WERI-Rb-1 (cell line): Measurements from ENCODE around the gene EYS.

Experiments used
- DNase-seq: peaks from one replicate; pipeline ENCODE4 v3.0.0-alpha.2; 2020
- H3K27ac ChIP-seq: fragments of 250-450 bp; sonication (Bioruptor Pico); 2 replicates; pipeline ENCODE4 v1.5.1; 2020; ENCODE audit warnings: mild to moderate bottlenecking, moderate library complexity
- H3K27me3 ChIP-seq: fragments of 250-450 bp; sonication (Bioruptor Pico); 2 replicates; pipeline ENCODE4 v1.5.1; 2021; ENCODE audit warnings: mild to moderate bottlenecking, low read depth, moderate library complexity; ENCODE audit not compliant: insufficient read depth, severe bottlenecking
- H3K36me3 ChIP-seq: fragments of 250-450 bp; sonication (Bioruptor Pico); 2 replicates; pipeline ENCODE4 v1.5.1; 2020; ENCODE audit warnings: mild to moderate bottlenecking, moderate library complexity
- H3K4me3 ChIP-seq: 2 replicates; pipeline ENCODE4 v1.5.1; 2011; ENCODE audit warnings: low read depth, mild to moderate bottlenecking, control low read depth, low read length
- H3K9me3 ChIP-seq: fragments of 250-450 bp; sonication (Bioruptor Pico); 2 replicates; pipeline ENCODE4 v1.5.1; 2021; ENCODE audit warnings: mild to moderate bottlenecking, moderate library complexity; ENCODE audit not compliant: severe bottlenecking
- CTCF ChIP-seq: IDR thresholded peaks from 2 replicates; pipeline ENCODE4 v1.5.1; 2011; ENCODE audit warnings: low read depth, mild to moderate bottlenecking, control low read depth, inconsistent platforms, low read length

Gene EYS

GRCh38 chr6:64347411-64347810 is 1359.6 kb downstream of the EYS start:
- Histone ChIP-seq H3K36me3 (no peaks in the 10 kb centered on the region), H3K27me3 (no peaks in the 10 kb centered on the region), H3K4me3 (no peak overlapping the region), H3K27ac (no peak overlapping the region), H3K9me3 (no peaks in the 10 kb centered on the region)
- TF ChIP-seq CTCF: no peak
- no peak for DNase-seq

DNA sequence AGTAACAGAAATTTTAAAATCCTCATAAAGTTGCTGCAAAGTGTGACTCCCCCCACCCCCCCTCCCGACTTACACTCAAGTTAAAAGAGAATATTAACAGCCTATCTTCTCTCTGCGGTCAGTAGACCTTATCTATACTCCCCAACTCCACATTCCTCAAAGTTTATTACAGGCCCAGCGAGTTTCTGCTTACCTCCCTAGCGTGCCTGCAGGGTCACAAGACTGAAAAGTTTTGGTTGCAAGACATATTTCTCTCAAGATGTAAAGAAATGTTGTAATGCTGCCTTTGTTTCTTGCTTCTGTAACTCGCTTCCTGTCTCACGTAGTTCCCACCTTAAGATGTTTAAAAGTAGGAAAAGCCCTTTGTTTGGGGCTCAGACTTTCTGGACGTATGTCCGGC is 1371.8 kb downstream of the EYS start:
- Histone ChIP-seq H3K27ac (no peak overlapping the region), H3K4me3 (no peak overlapping the region), H3K27me3 (no peaks in the 10 kb centered on the region), H3K9me3 (no peaks in the 10 kb centered on the region), H3K36me3 (no peaks in the 10 kb centered on the region)
- DNase-seq: no peak
- TF ChIP-seq CTCF: no peak

DNA sequence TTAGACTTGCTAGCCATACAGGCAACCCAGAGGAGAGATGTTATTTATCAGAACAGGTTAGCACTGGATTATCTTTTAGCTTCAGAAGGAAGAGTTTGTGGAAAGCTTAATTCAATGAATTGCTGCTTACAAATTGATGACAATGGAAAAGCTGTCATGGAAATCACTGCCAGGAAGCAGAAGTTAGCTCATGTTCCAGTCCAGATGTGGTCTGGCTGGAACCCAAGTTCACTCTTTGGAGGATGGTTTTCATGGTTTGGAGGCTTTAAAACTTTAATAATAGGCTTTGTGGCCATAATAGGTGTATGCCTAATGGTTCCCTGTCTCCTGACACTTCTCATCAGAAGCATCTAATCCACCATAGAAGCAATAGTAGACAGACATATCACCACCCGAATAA is 1372.4 kb downstream of the EYS start:
- no peak for TF ChIP-seq CTCF
- Histone ChIP-seq H3K27me3 (no peaks in the 10 kb centered on the region), H3K36me3 (no peaks in the 10 kb centered on the region)

GRCh38 chr6:64330694-64331307 is 1376.2 kb downstream of the EYS start:
- peak; percentile 83 for DNase-seq

More for the DNA sequence above, 1372.4 kb downstream of the EYS start:
- DNase-seq: no peak
- Histone ChIP-seq H3K4me3 (no peak overlapping the region), H3K27ac (no peak overlapping the region), H3K9me3 (no peaks in the 10 kb centered on the region)

GRCh38 chr6:64326939-64327338 is 1380.1 kb downstream of the EYS start:
- no peaks in the 10 kb centered on the region for H3K36me3 ChIP-seq
- no peak for DNase-seq
- H3K27ac ChIP-seq: no peak overlapping the region
- no peak for TF ChIP-seq CTCF
- H3K9me3 ChIP-seq: no peaks in the 10 kb centered on the region
- H3K4me3 ChIP-seq: no peak overlapping the region
- no peaks in the 10 kb centered on the region for H3K27me3 ChIP-seq

More at GRCh38 chr6:64330694-64331307, 1376.2 kb downstream of the EYS start:
- Histone ChIP-seq H3K9me3 (no peaks in the 10 kb centered on the region), H3K4me3 (no peak overlapping the region), H3K27me3 (no peaks in the 10 kb centered on the region), H3K27ac (no peak overlapping the region), H3K36me3 (no peaks in the 10 kb centered on the region)
- TF ChIP-seq CTCF: peak; percentile 73

DNA sequence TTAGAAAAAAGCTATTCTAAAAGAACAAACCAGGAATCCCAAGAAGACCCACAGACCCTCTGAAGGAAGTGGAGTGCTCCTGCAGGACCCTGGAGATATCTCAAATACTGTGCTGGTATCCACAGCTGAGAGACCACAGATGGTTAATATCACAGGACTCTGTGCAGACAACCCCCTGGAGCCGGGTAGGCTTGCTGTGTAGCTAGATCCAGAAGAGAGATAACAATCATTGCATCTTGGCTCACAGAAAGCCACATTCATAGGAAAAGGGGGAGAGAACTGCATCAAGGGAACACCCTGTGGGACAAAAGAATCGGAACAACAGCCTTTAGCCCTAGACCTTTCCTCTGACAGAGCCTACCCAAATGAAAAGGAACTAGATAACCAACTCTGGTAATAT is 1381.9 kb downstream of the EYS start:
- Histone ChIP-seq H3K9me3 (no peaks in the 10 kb centered on the region), H3K27me3 (no peaks in the 10 kb centered on the region), H3K27ac (no peak overlapping the region), H3K36me3 (no peaks in the 10 kb centered on the region), H3K4me3 (no peak overlapping the region)
- DNase-seq: no peak
- TF ChIP-seq CTCF: no peak
